Neural cell (in vitro differentiated cells): ENCODE measurements around the gene ZNF30. TPM values are rescaled to one million over a fixed set of nuclear protein-coding genes. Genes with fewer than 3 reads are reported as not detected.

Experiments
- H2AFZ ChIP-seq: fragments of 200-600, 300-800 bp; sonication (generic), shearing (Covaris generic); 2 replicates; pipeline ENCODE4 v1.6.0; 2014; ENCODE audit warnings: low read depth, mild to moderate bottlenecking, antibody characterized with exemption, low read length, moderate library complexity
- H3F3A ChIP-seq: fragments of 200-600 bp; shearing (Covaris generic); 2 replicates; pipeline ENCODE4 v1.6.1; 2016; ENCODE audit warnings: mild to moderate bottlenecking, moderate library complexity, mixed read lengths, antibody characterized with exemption, low read length; ENCODE audit not compliant: insufficient read depth, poor library complexity, severe bottlenecking
- H3K27ac ChIP-seq: fragments of 200-600, 300-800 bp; sonication (generic), shearing (Covaris generic); 2 replicates; pipeline ENCODE4 v1.5.1; 2014; ENCODE audit warnings: mild to moderate bottlenecking, low read length, moderate library complexity
- H3K27me3 ChIP-seq: fragments of 300-800, 200-600 bp; sonication (generic), shearing (Covaris generic); 2 replicates; pipeline ENCODE4 v1.6.0; 2014; ENCODE audit warnings: mild to moderate bottlenecking, low read depth, low read length, moderate library complexity; ENCODE audit not compliant: insufficient read depth
- H3K36me3 ChIP-seq: fragments of 300-800, 200-600 bp; sonication (generic), shearing (Covaris generic); 2 replicates; pipeline ENCODE4 v1.5.1; 2014; ENCODE audit warnings: mild to moderate bottlenecking, antibody characterized with exemption, low read length, moderate library complexity; ENCODE audit not compliant: insufficient read depth
- H3K4me2 ChIP-seq: fragments of 300-800, 200-600 bp; sonication (generic), shearing (Covaris generic); 2 replicates; pipeline ENCODE4 v1.6.0; 2014; ENCODE audit warnings: mild to moderate bottlenecking, low read length
- H3K4me3 ChIP-seq: fragments of 300-800, 200-600 bp; sonication (generic), shearing (Covaris generic); 2 replicates; pipeline ENCODE4 v1.5.1; 2014; ENCODE audit warnings: mild to moderate bottlenecking, low read length, moderate library complexity
- H3K79me2 ChIP-seq: fragments of 200-600 bp; shearing (Covaris generic); replicated peaks from 2 replicates; pipeline ENCODE4 v1.6.0; 2014; ENCODE audit warnings: mild to moderate bottlenecking, low read length, moderate library complexity; ENCODE audit not compliant: insufficient read depth
- H3K9ac ChIP-seq: fragments of 300-800, 200-600 bp; sonication (generic), shearing (Covaris generic); 2 replicates; pipeline ENCODE4 v1.6.1; 2016; ENCODE audit warnings: mild to moderate bottlenecking, low read length, mixed read lengths
- H3K9me2 ChIP-seq: fragments of 200-600 bp; shearing (Covaris generic); 2 replicates; pipeline ENCODE4 v1.6.1; 2016; ENCODE audit warnings: mild to moderate bottlenecking, low read length, mixed read lengths; ENCODE audit not compliant: insufficient read depth
- H3K9me3 ChIP-seq: fragments of 200-600, 300-800 bp; sonication (generic), shearing (Covaris generic); 2 replicates; pipeline ENCODE4 v1.6.1; 2016; ENCODE audit warnings: mild to moderate bottlenecking, mixed run types, low read length, moderate library complexity, mixed read lengths
- H4K20me1 ChIP-seq: fragments of 200-600 bp; shearing (Covaris generic); 2 replicates; pipeline ENCODE4 v1.6.1; 2016; ENCODE audit warnings: mild to moderate bottlenecking, mixed run types; ENCODE audit not compliant: insufficient read depth
- EP300 ChIP-seq: fragments of 450-650 bp; conservative IDR thresholded peaks from 2 replicates; pipeline ENCODE4 v1.6.1; 2014; ENCODE audit warnings: antibody characterized with exemption, mild to moderate bottlenecking, moderate library complexity; ENCODE audit not compliant: poor library complexity, severe bottlenecking
- EZH2 ChIP-seq: fragments of 200-600, 300-800 bp; shearing (Covaris generic), sonication (generic); IDR thresholded peaks from 2 replicates; pipeline ENCODE4 v1.6.1; 2014; ENCODE audit warnings: antibody characterized with exemption, low read length, borderline replicate concordance, mild to moderate bottlenecking; ENCODE audit not compliant: insufficient read depth, poor library complexity, severe bottlenecking
- MXI1 ChIP-seq: fragments of 450-650 bp; conservative IDR thresholded peaks from 2 replicates; pipeline ENCODE4 v1.6.1; 2014; ENCODE audit warnings: antibody characterized with exemption, mild to moderate bottlenecking; ENCODE audit not compliant: poor library complexity, severe bottlenecking
- POLR2AphosphoS5 ChIP-seq: IDR thresholded peaks from 2 replicates; pipeline ENCODE4 v1.6.1; 2012
- RAD21 ChIP-seq: fragments of 450-650 bp; conservative IDR thresholded peaks from 2 replicates; pipeline ENCODE4 v1.6.1; 2014; ENCODE audit warnings: antibody characterized with exemption, mild to moderate bottlenecking, moderate library complexity
- SMC3 ChIP-seq: fragments of 450-650 bp; conservative IDR thresholded peaks from 2 replicates; pipeline ENCODE4 v1.6.1; 2014; ENCODE audit warnings: antibody characterized with exemption, mild to moderate bottlenecking, moderate library complexity; ENCODE audit not compliant: poor library complexity
- TAF1 ChIP-seq: IDR thresholded peaks from 2 replicates; pipeline ENCODE4 v1.6.1; 2012; ENCODE audit warnings: low read depth
- polyA plus RNA-seq: library from polyadenylated mRNA; depleted of rRNA; stranded (reverse); fragments of >200 nt; gene quantifications from 2 replicates; pipeline ENCODE4 v1.2.3, GENCODE V29; 2014
- TF ChIP-seq, protein P1 (sequence below): IDR thresholded peaks from 2 replicates; pipeline ENCODE4 v1.6.1; 2012; ENCODE audit warnings: borderline replicate concordance
- TF ChIP-seq, protein P2 (sequence below): fragments of 450-650 bp; IDR thresholded peaks from 2 replicates; pipeline ENCODE4 v1.5.1; 2014; ENCODE audit warnings: antibody characterized with exemption, mild to moderate bottlenecking, moderate library complexity; ENCODE audit not compliant: poor library complexity, severe bottlenecking

Gene ZNF30
- polyA plus RNA-seq, 1 donor from 2014 or later: 17.6 TPM

DNA sequence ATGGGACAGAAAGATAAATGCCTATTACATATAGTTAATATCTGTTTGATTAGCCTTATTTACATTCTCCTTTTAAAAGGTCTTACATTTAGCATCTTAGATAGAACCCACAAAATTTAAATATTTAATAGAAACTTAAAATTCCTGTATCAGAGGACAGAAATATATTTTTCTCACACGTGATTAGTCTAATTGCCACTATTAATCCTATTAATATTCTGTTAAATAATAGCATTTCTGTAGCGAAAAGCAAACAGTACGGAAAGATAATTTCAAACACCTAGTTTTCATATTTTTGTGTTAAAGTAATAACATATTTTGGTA lies 380 bp upstream of the ZNF30 start:
- H4K20me1 ChIP-seq: no peaks in the 10 kb centered on the region
- peaks cover 3% of the 10 kb centered on the region for H3F3A ChIP-seq
- TF ChIP-seq EZH2 (no peak), MXI1 (no peak), POLR2AphosphoS5 (no peak), RAD21 (no peak), EP300 (no peak), TAF1 (no peak), SMC3 (no peak)
- TF ChIP-seq, protein P1, sequence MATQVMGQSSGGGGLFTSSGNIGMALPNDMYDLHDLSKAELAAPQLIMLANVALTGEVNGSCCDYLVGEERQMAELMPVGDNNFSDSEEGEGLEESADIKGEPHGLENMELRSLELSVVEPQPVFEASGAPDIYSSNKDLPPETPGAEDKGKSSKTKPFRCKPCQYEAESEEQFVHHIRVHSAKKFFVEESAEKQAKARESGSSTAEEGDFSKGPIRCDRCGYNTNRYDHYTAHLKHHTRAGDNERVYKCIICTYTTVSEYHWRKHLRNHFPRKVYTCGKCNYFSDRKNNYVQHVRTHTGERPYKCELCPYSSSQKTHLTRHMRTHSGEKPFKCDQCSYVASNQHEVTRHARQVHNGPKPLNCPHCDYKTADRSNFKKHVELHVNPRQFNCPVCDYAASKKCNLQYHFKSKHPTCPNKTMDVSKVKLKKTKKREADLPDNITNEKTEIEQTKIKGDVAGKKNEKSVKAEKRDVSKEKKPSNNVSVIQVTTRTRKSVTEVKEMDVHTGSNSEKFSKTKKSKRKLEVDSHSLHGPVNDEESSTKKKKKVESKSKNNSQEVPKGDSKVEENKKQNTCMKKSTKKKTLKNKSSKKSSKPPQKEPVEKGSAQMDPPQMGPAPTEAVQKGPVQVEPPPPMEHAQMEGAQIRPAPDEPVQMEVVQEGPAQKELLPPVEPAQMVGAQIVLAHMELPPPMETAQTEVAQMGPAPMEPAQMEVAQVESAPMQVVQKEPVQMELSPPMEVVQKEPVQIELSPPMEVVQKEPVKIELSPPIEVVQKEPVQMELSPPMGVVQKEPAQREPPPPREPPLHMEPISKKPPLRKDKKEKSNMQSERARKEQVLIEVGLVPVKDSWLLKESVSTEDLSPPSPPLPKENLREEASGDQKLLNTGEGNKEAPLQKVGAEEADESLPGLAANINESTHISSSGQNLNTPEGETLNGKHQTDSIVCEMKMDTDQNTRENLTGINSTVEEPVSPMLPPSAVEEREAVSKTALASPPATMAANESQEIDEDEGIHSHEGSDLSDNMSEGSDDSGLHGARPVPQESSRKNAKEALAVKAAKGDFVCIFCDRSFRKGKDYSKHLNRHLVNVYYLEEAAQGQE: no peak
- TF ChIP-seq, protein P2, sequence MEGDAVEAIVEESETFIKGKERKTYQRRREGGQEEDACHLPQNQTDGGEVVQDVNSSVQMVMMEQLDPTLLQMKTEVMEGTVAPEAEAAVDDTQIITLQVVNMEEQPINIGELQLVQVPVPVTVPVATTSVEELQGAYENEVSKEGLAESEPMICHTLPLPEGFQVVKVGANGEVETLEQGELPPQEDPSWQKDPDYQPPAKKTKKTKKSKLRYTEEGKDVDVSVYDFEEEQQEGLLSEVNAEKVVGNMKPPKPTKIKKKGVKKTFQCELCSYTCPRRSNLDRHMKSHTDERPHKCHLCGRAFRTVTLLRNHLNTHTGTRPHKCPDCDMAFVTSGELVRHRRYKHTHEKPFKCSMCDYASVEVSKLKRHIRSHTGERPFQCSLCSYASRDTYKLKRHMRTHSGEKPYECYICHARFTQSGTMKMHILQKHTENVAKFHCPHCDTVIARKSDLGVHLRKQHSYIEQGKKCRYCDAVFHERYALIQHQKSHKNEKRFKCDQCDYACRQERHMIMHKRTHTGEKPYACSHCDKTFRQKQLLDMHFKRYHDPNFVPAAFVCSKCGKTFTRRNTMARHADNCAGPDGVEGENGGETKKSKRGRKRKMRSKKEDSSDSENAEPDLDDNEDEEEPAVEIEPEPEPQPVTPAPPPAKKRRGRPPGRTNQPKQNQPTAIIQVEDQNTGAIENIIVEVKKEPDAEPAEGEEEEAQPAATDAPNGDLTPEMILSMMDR: no peak
- peak overlapping the region; percentile 53 for H2AFZ ChIP-seq
- H3K4me2 ChIP-seq: peak overlapping the region; percentile 52
- no peaks in the 10 kb centered on the region for H3K9me3 ChIP-seq
- H3K27ac ChIP-seq: no peak overlapping the region
- H3K9ac ChIP-seq: peak overlapping the region; percentile 66
- H3K36me3 ChIP-seq: no peaks in the 10 kb centered on the region
- H3K9me2 ChIP-seq: no peaks in the 10 kb centered on the region
- H3K27me3 ChIP-seq: no peaks in the 10 kb centered on the region
- no peaks in the 10 kb centered on the region for H3K79me2 ChIP-seq
- H3K4me3 ChIP-seq: peak overlapping the region; percentile 77

DNA sequence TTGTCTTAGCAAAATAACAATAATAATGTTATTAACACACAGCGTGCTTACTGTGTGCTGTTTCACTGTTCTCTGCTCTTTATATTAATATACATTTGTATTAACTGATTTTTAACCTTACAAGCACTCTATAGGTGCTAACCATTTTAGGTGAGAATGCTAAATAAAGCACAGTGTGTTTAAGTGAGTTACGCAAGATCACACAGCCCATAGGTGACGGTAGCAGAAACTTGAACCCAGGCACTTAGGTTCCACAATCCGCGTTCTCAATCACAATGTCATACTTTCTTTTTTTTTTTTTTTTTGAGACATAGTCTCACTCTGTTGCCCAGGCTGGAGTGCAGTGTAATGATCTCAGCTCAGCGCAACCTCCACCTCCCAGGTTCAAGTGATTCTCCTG lies 5.8 kb downstream of the ZNF30 start:
- Histone ChIP-seq H2AFZ (no peak overlapping the region), H3K4me3 (no peak overlapping the region), H3K9me3 (no peaks in the 10 kb centered on the region), H3K27ac (no peak overlapping the region), H3K9ac (no peak overlapping the region), H3K9me2 (no peaks in the 10 kb centered on the region), H3K36me3 (no peaks in the 10 kb centered on the region), H3F3A (peaks cover 3% of the 10 kb centered on the region), H3K27me3 (no peaks in the 10 kb centered on the region), H3K4me2 (no peak overlapping the region), H4K20me1 (no peaks in the 10 kb centered on the region), H3K79me2 (no peaks in the 10 kb centered on the region)
- TF ChIP-seq TAF1 (no peak), MXI1 (no peak), EZH2 (no peak), EP300 (no peak), POLR2AphosphoS5 (no peak), RAD21 (no peak), SMC3 (no peak)
- TF ChIP-seq, protein P2: no peak
- TF ChIP-seq, protein P1: no peak
